Stimulated activated effector memory CD8-positive, alpha-beta T cell treated with anti-CD3 and anti-CD28 coated beads, Interleukin-12 subunit alpha, Interleukin-12 subunit beta, amount 100 ng/mL, for 72 hours (primary cell): ENCODE data around the gene RNF224.
"Not testable (repeated sequence)": the region's sequence is repeated elsewhere in the genome, so short reads cannot be mapped to it uniquely, and the experiment has no call there.

Source experiments
- ATAC-seq: fragments of 150-1000 bp; cut with Tn5 transposase; 2 replicates; pipeline ENCODE4 v1.10.0; 2021
- DNase-seq, 2 donors: peaks; one replicate each; pipeline ENCODE4 v3.0.0; 2021 to 2022; ENCODE audit warnings: low spot score in 2 of 2
- H3K27ac Mint-ChIP-seq: one replicate; pipeline ENCODE4 v1.8.0; 2022; ENCODE audit warnings: mild to moderate bottlenecking, mixed read lengths
- H3K36me3 Mint-ChIP-seq: one replicate; pipeline ENCODE4 v1.8.0; 2022; ENCODE audit warnings: mild to moderate bottlenecking, mixed read lengths
- H3K4me1 Mint-ChIP-seq: one replicate; pipeline ENCODE4 v1.8.0; 2022; ENCODE audit warnings: mixed read lengths
- H3K4me3 Mint-ChIP-seq: one replicate; pipeline ENCODE4 v1.8.0; 2022; ENCODE audit warnings: mild to moderate bottlenecking, mixed read lengths
- H3K9me3 Mint-ChIP-seq: one replicate; pipeline ENCODE4 v1.8.0; 2022; ENCODE audit warnings: mixed read lengths

RNF224 gene

DNA sequence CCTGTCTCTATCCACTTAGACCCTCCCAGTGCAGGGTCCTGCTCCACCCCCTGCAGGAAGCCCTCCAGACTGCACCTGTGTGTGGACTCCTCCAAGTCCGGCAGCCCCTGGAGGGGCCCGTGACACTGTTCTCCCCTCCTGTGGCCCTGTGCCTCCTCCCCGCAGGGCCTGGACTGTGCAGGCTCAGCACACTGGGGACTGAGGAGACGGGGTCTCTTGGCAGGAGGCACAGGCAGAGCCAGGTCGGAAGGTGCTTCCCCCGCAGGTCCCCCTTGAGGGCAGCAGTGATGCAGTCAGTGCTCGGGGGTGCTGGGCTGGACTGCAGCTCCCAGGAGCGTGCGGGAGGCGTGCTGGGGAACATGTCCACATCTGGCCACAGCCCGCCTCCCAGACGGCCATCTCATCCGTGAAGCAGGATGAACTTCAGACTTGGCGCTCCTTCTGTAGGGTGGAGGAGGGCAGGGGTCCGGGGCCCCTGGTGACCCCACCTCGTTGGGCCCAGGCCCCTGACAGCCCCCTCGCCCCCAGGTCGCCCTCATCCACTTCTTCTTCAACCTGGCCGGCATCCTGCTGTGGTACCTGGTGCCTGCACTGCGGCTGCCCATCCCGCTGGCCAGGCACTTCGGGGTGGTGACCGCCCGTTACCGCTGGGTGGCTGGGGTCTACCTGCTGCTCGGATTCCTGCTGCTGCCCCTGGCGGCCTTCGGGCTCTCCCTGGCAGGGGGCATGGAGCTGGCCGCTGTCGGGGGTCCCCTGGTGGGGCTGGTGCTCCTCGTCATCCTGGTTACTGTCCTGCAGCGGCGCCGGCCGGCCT is 8.3 kb downstream of the RNF224 start:
- Mint-ChIP-seq H3K27ac (no peak overlapping the region), H3K36me3 (peaks cover 7% of the 10 kb centered on the region), H3K4me1 (peaks cover 12% of the 10 kb centered on the region), H3K9me3 (no peaks in the 10 kb centered on the region), H3K4me3 (no peak overlapping the region)
- ATAC-seq, result no peak
- no peak for DNase-seq

DNA sequence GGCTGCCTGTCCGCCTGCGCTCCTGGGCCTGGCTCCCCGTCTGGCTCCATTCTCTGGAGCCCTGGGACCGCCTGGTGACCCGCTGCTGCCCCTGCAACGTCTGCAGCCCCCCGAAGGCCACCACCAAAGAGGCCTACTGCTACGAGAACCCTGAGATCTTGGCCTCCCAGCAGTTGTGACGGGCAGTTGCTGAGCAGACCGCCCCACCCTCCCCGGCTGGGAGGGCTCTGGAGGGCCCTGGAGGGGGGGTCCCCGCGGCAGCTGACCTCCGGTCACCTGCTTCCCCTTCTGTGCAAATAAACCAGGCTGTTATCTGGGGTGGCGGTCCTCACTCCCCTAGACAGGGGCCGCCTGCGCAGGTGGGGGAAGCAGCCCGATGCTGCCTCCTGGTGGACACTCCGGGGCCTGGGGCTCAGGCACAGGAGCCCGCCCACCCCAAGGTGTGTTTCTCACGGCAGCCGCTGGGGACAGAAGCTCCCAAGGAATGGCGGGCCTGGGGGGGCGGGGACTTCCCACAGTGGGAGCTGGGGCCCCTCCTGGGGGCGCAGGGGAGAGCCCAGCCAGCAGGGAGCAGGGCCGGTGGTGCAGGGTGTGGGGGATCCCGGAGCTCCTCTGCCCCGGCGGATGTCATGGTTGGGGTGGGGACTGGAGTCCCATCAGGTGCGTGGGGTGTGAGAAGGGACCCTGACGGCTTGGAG is 9.1 kb downstream of the RNF224 start:
- H3K4me3 Mint-ChIP-seq, result peak overlapping the region; percentile 8
- DNase-seq (peak; percentile 88 to 95), ATAC-seq (peak; percentile 36)
- no peaks in the 10 kb centered on the region for H3K9me3 Mint-ChIP-seq
- peaks cover 19% of the 10 kb centered on the region for H3K4me1 Mint-ChIP-seq
- peaks cover 15% of the 10 kb centered on the region for H3K36me3 Mint-ChIP-seq
- H3K27ac Mint-ChIP-seq, result no peak overlapping the region

DNA sequence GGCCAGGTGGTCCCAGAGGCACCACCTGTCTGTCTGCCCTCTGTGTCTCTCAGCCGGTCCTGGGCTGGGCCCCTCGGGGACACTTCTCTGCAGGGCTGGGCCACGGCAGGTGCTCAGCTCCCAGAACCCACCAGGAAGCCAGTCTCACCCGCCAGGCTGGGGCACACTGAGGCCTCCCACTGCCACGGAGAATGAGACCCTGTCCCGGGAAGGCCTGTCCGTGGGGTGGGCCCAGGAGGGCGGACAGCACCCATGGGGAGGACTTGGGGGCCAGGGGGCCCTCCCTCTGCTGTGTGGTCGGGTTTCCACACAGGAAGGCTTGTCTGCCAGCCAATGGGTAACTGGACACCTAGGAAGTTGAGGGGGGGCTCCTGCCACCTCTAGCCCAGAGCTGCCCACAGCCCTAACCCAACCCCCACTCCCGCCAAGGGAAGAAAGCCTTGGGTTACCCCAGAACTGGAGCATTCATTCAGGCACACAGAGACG is 9.7 kb downstream of the RNF224 start:
- ATAC-seq (no peak), DNase-seq (no peak)
- Mint-ChIP-seq H3K4me3 (peak overlapping the region; percentile 8), H3K9me3 (no peaks in the 10 kb centered on the region), H3K4me1 (peaks cover 19% of the 10 kb centered on the region), H3K27ac (no peak overlapping the region), H3K36me3 (peaks cover 21% of the 10 kb centered on the region)

DNA sequence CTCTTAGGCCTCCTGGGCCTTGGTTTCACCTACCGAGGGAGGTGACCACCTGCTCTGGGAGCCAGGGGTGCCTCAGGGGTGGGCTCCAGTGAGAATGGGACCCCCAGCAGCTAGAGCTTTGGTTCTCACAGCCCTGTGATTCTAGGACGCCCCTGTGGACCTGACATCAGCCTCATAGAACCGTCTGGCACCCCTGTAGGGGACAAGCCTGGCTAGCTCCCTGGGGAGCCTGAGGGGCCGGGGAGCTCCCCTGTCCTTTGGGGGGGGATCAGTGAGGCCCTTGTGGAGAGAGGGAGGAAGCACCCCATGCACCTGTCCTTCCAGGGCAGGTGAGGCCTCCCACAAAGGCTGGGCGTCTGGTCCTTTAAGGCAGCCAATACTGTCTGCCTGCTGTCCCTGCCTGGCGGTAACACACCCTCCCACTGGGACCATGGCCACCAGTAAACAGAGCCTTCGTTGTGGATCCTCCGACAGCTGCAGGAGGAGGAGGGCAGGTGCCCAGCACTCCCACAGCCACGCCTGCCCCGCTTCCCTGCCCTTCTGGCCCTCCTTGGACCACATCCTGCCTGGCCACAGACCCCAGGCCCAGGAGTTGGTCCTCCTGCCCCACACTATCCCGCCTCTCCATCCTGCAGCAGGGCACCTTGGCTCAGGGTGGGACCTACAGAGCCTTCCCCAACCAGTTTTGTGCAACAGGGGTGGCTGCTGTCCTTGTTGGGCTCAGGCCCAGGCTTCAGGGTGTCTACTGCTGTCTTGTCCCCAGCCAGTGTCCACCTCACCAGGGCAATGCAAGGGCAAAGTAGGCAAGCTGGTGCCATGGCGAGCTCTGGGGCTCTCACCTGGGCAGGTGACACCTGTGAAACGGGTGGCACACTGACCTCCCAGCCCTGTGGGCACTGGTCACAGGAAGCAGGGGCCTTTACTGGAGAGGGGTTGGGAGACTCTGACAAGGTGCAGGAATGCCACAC is 10.7 kb downstream of the RNF224 start:
- Mint-ChIP-seq H3K36me3 (peaks cover 31% of the 10 kb centered on the region), H3K9me3 (no peaks in the 10 kb centered on the region), H3K4me3 (peak overlapping the region; percentile 85), H3K27ac (no peak overlapping the region), H3K4me1 (peaks cover 30% of the 10 kb centered on the region)
- DNase-seq, result no peak
- no peak for ATAC-seq

DNA sequence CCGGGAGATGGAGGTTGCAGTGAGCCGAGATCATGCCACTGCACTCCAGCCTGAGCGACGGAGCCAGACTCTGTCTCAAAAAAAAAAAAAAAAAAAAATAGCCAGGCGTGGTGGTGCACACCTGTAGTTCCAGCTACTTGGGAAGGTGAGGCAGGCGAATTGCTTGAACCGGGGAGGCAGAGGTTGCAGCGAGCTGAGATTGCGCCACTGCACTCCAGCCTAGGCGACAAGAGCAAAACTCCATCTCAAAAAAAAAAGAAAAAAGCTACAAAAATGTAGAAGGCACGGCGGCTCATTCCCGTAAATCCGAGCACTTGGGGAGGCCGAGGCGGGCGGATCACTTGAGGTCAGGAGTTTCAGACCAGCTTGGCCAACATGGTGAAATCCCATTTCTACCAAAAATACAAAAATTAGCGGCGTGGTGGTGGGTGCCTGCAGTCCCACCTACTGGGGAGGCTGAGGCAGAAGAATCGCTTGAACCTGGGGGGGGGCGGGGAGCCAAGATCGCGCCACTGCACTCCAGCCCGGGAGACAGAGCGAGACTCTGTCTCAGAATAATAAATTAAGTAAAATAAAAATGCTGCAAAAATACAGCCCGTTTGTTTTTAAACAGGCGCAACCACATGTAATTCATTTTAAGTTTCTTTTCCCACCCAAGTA is 12.4 kb downstream of the RNF224 start:
- H3K4me1 Mint-ChIP-seq, result peaks cover 45% of the 10 kb centered on the region
- peaks cover 48% of the 10 kb centered on the region for H3K36me3 Mint-ChIP-seq
- H3K9me3 Mint-ChIP-seq, H3K27ac Mint-ChIP-seq, DNase-seq, ATAC-seq: not testable (repeated sequence)
- H3K4me3 Mint-ChIP-seq, result peak overlapping the region; percentile 85

DNA sequence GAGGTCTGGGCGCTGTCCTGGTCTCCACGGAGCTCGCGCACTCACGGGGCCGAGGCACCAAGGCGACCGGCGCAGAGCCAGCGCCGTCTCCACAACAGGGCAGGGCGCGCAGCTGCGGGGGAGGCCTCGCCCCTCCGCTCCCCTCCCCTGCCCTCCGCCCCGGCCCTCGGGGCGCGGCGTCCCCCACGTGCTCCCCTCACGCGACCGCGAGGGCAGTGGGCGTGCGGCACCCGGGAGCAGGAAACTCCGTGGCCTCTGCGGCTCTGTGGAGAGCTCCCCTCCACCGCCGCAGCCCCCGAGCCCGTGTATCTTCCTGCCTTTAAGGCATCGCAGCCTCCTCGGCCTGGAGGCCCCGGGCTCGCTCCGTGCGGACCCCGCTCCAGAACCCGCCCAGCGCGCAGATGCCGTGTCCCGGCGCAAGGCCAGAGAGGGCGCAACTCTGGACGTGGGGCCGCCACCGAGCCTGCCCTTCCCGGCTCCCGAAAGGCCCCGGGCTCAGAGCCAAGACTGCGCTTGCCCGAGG is 13.1 kb downstream of the RNF224 start:
- DNase-seq, result no peak

DNA sequence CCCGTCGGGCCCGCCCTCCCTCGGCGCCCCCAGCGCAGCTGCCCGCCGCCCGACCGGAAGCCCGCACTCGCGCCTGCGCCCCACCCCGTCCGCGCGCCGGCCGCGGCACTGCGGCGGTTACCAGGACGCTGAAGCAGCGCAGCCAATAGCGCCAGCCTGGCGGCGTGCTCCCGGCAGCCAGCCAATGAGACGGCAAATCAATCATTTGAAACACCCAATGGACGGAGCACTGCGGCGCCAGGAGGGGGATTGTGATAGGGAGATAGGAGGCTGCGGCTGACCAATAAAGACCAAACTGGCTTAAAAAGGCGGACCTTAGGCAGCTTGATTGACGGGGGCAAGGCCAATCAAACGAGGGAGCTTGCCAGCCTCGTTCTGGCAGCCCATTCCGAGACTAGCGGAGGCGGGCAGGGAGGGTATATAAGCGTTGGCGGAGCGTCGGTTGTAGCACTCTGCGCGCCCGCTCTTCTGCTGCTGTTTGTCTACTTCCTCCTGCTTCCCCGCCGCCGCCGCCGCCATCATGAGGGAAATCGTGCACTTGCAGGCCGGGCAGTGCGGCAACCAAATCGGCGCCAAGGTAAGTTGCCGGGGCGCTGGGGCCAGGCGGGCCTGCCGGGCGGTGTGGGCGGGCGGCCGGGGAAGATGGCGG is 13.7 kb downstream of the RNF224 start, which contains the start of gene TUBB4B:
TSS of gene TUBB4B (plus strand) at position 447 of the 649 bp plus-strand sequence. CDS start at position 521, 74 bp downstream.
- ATAC-seq (peak; percentile 87), DNase-seq (peak; percentile 90 to 97)
- Mint-ChIP-seq H3K4me3 (peak within 1 kb of the TSS; percentile 85), H3K4me1 (peaks cover 45% of the 10 kb centered on the region), H3K27ac (peak within 1 kb of the TSS; percentile 98), H3K9me3 (no peaks in the 10 kb centered on the region), H3K36me3 (peaks cover 49% of the 10 kb centered on the region)

More for the DNA sequence above, 13.1 kb downstream of the RNF224 start:
- ATAC-seq, result peak; percentile 46
- peaks cover 49% of the 10 kb centered on the region for H3K36me3 Mint-ChIP-seq
- H3K9me3 Mint-ChIP-seq, result no peaks in the 10 kb centered on the region
- H3K4me1 Mint-ChIP-seq, result peaks cover 45% of the 10 kb centered on the region
- H3K4me3 Mint-ChIP-seq, result peak overlapping the region; percentile 85
- peak overlapping the region; percentile 98 for H3K27ac Mint-ChIP-seq

DNA sequence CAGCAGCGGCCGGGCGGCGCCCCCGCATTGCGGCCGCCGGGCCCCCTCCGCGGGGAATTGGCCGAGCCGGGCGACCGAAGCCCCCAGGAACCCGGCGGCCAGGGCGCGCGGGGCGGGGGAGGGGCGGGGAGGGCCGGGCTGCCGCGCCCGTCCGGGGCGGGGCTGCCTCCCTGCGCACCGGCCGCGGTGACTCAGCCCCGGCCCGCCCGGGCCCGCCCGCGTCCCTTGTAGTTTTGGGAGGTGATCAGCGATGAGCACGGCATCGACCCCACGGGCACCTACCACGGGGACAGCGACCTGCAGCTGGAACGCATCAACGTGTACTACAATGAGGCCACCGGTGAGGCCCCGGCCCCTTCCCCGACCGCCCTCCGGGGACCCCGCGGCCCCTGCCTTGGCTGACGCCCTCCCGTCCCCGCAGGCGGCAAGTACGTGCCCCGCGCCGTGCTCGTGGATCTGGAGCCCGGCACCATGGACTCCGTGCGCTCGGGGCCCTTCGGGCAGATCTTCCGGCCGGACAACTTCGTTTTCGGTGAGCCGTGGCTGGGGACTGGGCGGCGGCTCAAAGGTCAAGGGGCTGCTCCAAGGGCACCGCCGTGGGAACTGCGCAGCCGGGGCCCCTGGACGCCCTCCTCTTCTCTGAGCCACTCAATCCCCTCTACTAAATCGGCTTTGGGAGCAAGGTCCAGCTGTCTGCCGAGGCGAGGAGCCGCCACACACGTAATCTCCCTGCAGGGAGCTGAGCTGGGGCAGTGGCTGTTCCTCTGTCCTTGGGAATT is 14.4 kb downstream of the RNF224 start:
- Mint-ChIP-seq H3K4me1 (peaks cover 45% of the 10 kb centered on the region), H3K36me3 (peaks cover 49% of the 10 kb centered on the region), H3K4me3 (peak overlapping the region; percentile 85), H3K27ac (peak overlapping the region; percentile 98), H3K9me3 (no peaks in the 10 kb centered on the region)
- ATAC-seq (peak; percentile 46), DNase-seq (peak; percentile 64 to 84)

DNA sequence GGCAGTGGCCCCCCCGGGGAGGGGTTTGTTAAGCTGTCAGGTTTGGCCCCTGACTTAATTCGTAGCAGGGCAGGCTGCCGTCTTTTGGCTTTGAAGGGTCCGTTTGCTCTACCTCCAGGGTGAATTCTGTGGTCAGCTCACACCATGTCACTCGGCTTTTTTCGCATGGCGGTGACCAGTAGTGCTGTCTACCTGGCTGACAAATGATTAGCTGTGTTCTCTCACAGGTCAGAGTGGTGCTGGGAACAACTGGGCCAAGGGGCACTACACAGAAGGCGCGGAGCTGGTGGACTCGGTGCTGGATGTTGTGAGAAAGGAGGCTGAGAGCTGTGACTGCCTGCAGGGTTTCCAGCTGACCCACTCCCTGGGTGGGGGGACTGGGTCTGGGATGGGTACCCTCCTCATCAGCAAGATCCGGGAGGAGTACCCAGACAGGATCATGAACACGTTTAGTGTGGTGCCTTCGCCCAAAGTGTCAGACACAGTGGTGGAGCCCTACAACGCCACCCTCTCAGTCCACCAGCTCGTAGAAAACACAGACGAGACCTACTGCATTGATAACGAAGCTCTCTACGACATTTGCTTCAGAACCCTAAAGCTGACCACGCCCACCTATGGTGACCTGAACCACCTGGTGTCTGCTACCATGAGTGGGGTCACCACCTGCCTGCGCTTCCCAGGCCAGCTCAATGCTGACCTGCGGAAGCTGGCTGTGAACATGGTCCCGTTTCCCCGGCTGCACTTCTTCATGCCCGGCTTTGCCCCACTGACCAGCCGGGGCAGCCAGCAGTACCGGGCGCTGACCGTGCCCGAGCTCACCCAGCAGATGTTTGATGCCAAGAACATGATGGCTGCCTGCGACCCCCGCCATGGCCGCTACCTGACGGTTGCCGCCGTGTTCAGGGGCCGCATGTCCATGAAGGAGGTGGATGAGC is 15.2 kb downstream of the RNF224 start:
- peaks cover 49% of the 10 kb centered on the region for H3K36me3 Mint-ChIP-seq
- no peaks in the 10 kb centered on the region for H3K9me3 Mint-ChIP-seq
- peak overlapping the region; percentile 85 for H3K4me3 Mint-ChIP-seq
- H3K27ac Mint-ChIP-seq, result peak overlapping the region; percentile 98
- DNase-seq (no peak), ATAC-seq (no peak)
- H3K4me1 Mint-ChIP-seq, result peaks cover 45% of the 10 kb centered on the region

DNA sequence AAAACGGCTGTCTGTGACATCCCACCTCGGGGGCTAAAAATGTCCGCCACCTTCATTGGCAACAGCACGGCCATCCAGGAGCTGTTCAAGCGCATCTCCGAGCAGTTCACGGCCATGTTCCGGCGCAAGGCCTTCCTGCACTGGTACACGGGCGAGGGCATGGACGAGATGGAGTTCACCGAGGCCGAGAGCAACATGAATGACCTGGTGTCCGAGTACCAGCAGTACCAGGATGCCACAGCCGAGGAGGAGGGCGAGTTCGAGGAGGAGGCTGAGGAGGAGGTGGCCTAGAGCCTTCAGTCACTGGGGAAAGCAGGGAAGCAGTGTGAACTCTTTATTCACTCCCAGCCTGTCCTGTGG is 15.9 kb downstream of the RNF224 start:
- H3K9me3 Mint-ChIP-seq, DNase-seq, ATAC-seq: not testable (repeated sequence)
- H3K4me1 Mint-ChIP-seq, result peaks cover 43% of the 10 kb centered on the region
- peak overlapping the region; percentile 98 for H3K27ac Mint-ChIP-seq
- peak overlapping the region; percentile 85 for H3K4me3 Mint-ChIP-seq
- peaks cover 49% of the 10 kb centered on the region for H3K36me3 Mint-ChIP-seq

DNA sequence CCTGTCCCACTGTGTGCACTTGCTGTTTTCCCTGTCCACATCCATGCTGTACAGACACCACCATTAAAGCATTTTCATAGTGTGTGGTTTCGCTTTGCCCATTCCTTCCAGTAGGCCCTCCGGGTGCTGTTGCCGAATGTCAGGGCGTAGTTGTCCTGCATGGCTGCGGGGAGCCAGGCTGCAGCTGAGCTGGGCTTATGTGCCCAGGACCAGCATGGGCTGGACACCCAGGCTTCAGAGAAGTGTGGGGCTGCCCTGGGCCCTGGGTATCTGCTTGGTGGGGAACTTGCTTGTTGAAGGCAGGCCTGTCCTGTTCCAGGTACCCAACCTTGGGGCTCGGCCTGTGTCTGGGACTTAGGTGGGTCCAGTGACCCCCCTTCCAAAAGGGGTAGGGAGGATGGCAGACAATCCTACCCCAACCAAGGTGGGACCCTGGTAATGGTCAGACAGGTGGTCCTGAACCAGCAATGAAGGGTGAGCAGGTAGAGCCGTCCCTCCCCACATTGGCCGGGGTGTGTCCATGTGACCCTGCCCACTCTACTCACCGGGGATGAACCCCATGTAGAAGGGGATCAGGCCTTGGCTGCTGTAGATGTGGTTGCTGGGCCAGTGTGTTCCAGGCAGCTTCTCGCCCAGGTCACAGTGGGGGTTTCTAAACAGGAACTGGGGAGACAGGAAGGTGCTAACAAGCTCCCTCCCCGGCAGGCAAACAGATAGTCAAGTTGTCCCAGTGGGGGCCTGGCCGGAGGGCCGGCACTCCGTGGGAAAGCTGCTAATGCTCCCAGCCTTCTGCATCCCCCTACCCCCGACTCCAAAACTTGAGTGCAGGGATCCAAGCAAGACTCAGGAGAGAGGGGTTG is 16.6 kb downstream of the RNF224 start:
- ATAC-seq (no peak), DNase-seq (no peak)
- no peaks in the 10 kb centered on the region for H3K9me3 Mint-ChIP-seq
- H3K4me1 Mint-ChIP-seq, result peaks cover 37% of the 10 kb centered on the region
- H3K36me3 Mint-ChIP-seq, result peaks cover 47% of the 10 kb centered on the region
- peak overlapping the region; percentile 98 for H3K27ac Mint-ChIP-seq
- peak overlapping the region; percentile 85 for H3K4me3 Mint-ChIP-seq
